Measurements from ENCODE around the gene ATXN2. TPM values are rescaled to one million over a fixed set of nuclear protein-coding genes. Genes with fewer than 3 reads are reported as not detected.
A peak's percentile ranks its signal among the peaks of the same experiment; 100 is the strongest.

Gene ATXN2
- total RNA-seq, 1 experiment from 2014 or later, result 22.7 TPM

DNA sequence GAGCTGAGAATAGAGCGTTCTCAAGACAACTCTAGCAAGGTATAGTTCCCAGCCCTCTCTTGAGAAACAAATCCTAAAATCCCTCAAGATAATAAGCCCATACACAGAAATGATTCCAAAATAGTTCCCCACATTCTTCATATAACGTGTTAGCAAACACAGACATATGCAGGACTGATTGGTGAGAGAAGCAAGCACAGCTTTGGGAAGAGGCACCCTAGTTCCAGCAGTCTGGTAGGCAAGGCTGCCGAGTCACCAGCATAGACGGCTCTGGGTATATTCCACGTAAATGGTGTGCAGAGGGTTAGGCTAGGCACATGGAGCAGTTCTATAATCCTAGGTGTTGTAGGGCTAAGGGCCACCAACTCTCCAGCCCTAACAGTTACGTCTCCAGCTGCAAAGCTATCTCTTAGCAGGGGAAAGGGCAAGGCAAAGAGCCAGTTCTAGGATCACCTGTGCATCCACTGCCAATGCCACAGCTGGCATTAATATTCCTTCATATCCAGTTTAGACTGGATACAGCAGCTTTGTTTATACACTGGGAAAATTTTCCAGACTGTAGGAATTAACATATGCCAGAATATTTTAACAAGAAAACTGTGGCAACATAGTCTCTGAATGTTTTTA lies 140.5 kb downstream of the ATXN2 start:
- no peak for DNase-seq (ENCODE audit: low spot score)
- in situ Hi-C loops (cut with HindIII; ENCODE audit: low sequenced_read_pairs), result no loop called here

DNA sequence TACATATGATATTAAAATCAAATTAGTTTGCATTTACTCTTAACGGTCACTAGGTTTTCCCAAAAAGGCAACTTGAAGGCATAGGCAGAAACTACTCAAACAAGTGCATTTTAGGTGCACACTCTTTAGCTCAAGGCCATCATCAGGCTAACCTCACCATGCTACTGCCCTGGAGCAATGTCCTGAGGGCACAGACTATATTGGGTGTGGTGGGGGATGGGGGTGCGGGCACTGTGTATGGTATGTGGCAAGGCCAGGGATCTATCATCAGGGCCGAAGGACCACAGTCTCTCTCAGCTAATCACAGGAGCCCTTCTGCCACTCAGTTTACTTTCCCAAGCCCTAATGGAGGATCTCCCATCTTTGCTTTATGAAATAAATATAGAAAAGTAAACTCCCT lies 141.5 kb downstream of the ATXN2 start:
- no peak for DNase-seq (ENCODE audit: low spot score)
- in situ Hi-C loops (cut with HindIII; ENCODE audit: low sequenced_read_pairs), result no loop called here

DNA sequence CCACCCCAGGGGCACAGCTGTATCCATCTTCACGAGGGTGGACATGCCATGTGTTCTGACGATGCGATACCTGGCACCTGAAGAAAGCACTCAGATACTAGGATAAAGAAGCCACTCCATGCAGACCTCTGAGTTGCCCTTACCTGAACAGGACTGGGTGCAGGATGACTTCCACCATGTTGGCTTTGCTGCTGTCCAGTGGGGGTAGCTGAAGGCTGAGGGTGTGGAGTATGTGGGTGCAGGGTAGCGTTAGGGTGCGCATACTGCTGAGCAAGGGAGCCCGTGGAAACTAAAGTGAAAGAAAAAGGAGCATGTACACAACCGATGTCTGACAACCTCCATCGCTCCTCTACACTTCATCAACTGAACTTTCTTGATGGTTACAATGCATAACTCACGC lies 142.0 kb downstream of the ATXN2 start:
- in situ Hi-C loops (cut with HindIII; ENCODE audit: low sequenced_read_pairs), result no loop called here
- no peak for DNase-seq (ENCODE audit: low spot score)

DNA sequence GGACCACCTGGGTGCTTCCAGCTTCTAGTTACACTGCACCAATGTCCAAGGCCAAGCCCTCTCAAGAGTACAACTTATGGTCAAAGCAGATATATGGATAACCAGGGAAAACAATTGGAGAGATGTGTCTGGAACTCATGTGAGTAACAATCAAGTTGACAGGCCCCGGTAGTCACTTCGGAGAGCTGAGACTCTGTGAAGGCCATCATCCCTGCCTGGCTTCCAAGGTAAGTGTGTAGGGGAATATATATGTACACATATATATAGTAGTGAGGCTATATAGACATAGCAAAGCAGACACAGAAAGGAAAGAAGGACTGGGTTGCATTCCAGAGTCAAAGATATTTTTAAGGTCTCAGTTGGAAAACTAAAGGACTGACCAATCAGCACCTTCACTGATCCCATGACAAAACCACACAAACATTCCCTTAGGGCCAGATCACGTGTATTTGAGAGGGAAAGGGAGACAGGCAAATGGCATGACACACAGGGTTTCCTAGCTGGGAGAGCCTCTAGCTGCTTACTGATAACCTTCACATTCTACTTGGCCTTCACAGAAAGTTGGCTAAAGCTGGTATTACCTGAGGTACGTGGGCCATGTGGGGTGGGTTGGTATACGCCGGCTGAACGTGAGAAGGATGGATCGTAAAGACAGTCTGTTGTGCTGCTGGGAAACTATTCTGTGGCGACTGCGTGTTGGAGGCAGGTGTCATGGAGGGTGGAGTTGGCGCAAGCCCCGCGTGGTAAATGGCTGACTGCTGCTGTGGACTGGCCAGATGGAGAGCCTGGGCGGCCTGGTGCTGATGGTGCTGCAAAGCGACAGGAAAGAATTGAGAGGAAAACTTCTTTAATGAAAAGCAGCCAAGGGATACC lies 143.4 kb downstream of the ATXN2 start:
- no peak for DNase-seq (ENCODE audit: low spot score)
- in situ Hi-C loops (cut with HindIII; ENCODE audit: low sequenced_read_pairs), result no loop called here

DNA sequence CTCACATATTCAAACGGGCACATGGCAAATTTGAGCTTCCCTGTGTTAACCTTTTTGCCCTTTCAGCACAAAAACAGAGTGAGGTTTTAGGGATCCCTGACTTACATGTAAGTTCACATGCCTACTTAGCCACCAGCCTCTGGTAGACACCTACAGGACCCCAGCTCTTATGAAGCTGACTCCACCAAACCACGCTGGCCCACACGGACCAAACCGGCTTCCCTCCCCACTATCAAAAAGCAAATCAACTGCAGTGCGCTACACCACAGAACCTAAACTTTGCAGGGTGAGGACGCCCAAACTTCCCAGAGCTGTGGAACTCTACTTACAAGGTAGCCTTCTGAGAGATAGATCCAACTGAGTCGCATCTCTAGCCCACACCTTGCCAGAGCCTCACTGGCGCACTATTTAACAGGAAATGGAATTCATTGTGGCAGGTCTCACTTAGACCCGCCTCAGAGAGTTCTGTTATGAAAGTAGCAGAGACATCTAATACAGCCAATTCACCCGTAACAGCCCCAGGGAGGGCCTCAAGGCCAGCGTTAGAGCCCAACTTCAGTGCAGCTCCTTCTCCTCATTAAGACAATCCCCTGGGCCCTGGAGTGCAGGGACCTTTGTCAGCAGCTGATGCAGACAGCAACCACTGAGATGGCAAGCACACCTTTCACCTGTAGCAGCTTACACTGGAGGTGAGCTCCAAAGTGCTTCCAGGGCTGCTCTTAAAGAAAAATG lies 144.2 kb downstream of the ATXN2 start:
- no peak for DNase-seq (ENCODE audit: low spot score)
- in situ Hi-C loops (cut with HindIII; ENCODE audit: low sequenced_read_pairs), result no loop called here

DNA sequence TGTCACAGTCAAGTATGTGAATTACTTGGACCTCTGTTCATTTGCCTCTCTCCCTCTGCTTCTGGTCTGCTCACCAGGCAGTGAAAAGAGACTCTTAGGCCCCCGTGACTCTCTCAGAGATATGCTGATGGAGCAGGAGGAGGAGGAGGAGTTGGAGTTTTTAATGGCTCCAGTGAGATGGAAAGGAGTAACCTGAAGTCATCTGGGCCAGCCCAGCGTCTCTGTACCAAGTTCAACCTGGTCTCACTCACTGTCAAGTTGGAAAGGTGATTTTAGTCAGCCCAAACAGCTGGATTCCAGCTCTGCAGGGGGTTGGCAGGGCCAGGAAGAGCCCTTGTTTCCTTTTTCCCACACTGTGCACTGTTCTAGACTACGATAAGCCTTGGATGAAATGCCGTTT lies 144.8 kb downstream of the ATXN2 start:
- no peak for DNase-seq (ENCODE audit: low spot score)
- in situ Hi-C loops (cut with HindIII; ENCODE audit: low sequenced_read_pairs), result no loop called here

DNA sequence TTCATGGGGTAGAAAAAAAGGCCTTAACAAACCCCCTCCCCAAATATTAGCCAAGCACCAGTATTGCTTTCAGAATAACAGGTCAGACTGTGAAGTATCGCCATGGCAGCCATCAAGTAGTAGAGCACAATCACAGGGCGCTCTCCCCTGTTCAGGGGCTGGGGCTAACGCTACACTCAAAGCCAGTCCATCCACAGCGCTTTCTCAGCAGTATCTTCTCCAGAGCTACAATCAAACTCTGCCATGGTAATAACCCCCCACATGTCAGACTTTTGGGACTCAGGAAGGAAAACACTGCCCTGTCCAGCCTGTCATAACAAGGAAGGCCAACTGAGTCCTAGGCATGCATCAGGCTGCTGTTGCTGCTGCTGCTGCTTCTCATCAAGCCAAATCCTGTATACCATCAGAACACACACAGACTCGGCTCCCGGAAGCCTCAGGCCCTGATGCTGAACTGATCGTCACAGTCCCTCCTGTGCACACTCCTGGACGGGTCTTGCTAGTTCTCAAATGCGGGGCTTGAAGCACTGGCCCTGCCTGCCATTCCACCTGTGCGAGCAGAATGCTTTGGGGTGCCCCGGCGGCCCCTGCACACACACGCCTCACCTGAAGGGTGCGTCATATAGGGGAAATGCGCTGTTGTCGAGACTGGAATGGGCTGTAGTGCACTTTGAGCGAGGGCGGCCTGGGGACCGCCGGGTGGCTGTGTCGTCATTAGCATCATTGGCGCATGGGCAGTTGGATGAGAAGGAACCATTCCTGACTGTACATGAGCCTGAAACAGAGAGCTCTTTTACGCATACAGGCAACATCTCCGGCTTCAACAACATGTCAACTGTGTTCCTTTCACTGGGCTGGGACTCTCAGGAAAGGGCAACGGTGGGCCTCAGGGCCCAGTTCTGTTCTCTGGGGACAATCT lies 145.8 kb downstream of the ATXN2 start:
- DNase-seq (ENCODE audit: low spot score), result no peak
- in situ Hi-C loops (cut with HindIII; ENCODE audit: low sequenced_read_pairs), result no loop called here

DNA sequence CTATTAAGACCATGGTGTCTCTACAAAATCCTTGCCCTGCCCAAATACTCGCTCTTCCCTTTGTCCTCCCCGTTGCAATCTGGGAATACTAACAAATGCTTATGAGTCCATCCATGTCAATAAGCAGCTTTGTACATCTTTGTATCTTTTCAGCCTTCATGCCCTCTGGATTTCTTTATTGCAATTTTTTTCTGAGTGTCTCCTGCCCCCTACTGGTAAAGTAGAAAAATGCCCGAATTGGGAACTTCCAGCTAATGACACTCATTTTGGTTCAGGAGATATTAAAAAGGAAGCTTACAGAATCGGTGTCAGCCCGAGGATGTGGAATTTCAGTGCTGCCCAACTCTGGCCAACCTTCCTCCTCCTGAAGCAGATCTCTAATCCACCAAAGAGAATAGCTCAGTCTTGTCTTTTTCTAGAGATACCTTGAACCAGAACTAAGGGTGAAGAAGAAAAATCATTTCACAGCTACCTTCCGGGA lies 147.4 kb downstream of the ATXN2 start:
- in situ Hi-C loops (cut with HindIII; ENCODE audit: low sequenced_read_pairs), result no loop called here
- DNase-seq (ENCODE audit: low spot score), result peak; percentile 73

DNA sequence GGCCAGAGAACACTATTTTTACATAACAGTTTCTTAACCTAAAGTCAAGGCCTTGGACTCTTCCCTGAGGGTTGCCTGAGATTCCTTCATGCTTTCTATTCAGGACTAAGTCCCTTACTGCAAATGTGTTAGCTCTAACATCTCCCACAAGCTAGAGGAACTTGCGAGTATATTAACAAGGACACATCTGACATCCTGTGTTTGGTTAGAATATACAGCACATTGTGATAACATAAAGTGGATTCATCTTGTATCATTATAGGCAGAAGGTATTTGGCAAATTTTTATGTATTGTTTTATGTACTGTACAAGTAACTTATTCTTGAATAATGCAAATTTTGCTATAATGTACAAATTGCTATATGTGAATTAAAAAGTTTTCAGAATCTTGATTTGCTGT lies 147.9 kb downstream of the ATXN2 start:
- in situ Hi-C loops (cut with HindIII; ENCODE audit: low sequenced_read_pairs), result no loop called here
- no peak for DNase-seq (ENCODE audit: low spot score)

DNA sequence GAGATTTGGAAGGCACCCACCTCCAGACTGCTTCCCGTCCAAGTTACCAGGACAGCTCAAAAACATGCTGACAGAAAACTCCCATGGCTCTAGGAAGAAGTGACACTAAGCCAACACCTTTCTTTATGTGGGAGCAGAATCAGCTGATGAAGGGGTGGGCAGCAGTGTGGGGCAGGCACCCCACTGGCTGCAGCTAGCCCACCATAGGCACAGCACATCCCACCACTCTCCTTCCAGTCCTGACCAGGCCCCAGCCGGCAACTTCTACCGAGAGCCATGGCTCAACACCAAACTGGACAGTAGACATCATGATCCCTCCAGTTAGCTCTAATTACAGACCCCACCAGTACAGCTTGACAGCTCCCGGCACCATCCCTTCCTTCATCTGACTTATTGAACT lies 148.4 kb downstream of the ATXN2 start:
- in situ Hi-C loops (cut with HindIII; ENCODE audit: low sequenced_read_pairs), result no loop called here
- DNase-seq (ENCODE audit: low spot score), result no peak

DNA sequence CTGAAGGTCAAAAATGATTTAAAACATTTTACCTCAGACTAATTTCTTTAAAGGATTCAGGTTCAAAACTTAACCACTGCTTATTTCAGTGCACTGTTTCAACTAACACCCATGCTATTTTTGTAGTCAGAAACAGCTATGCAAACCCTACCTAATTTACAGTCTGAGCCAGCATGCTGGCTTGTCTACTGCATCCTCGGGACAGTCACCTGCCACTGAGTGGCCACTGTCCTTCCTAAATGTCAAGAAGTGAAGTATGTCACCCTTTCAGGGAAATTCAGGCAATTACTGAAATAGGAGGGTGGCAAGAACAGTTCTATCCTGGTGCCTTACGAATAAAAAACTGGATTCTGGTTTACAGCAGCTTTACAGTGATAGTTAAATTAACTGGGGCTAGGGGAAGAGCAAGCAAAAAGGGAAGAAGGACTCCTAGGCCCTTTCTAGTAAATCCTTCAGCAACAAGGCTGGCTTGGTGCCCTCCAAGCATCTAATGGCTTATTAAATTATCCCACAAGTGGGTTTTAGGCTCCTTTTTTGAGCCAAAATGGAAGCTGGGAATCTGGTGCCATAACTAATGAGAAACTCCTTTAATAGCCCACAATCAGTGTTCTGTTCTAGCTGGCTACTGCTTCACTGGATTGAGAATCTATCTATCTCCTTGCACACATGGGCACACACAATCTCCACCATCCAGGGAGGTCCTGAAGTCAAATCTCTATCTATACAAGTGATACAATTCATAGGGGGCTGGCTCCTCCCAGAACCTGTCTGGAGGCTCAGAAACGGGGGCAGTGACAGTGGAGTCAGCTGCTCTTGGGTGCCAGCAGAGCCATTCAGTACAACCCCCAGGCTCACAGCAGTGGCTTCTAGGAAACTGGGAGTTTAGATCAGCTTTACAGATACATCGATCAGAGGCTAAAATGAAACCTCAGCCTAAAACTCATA lies 150.0 kb downstream of the ATXN2 start:
- no peak for DNase-seq (ENCODE audit: low spot score)
- in situ Hi-C loops (cut with HindIII; ENCODE audit: low sequenced_read_pairs), result no loop called here

DNA sequence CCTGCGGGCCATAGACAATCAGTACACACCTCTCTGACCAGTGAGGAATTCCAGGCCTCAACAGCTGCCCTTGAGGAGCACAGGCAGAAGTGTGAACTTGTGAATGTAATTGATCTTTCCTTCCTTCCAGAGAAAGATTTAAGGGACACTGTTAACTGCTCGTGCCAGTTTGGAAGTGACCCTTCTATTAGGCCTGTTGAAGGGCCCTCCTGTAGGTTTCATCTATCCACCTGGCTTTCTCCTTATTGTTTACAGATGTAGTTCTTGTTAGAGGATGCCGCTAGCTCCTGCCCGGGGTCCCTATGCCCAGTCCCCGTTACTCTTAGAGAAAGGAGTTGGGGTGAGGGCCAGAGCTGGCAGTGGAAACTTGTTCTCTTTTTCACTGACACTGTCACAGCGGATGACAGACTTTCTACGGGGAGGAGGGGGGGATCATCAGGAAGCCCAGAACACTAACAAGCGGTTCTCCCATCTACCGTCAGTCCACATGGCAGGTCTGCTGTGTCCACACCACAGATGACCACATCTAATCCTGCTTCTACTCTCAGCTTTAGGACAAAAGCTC lies 150.8 kb downstream of the ATXN2 start:
- in situ Hi-C loops (cut with HindIII; ENCODE audit: low sequenced_read_pairs), result no loop called here
- no peak for DNase-seq (ENCODE audit: low spot score)

DNA sequence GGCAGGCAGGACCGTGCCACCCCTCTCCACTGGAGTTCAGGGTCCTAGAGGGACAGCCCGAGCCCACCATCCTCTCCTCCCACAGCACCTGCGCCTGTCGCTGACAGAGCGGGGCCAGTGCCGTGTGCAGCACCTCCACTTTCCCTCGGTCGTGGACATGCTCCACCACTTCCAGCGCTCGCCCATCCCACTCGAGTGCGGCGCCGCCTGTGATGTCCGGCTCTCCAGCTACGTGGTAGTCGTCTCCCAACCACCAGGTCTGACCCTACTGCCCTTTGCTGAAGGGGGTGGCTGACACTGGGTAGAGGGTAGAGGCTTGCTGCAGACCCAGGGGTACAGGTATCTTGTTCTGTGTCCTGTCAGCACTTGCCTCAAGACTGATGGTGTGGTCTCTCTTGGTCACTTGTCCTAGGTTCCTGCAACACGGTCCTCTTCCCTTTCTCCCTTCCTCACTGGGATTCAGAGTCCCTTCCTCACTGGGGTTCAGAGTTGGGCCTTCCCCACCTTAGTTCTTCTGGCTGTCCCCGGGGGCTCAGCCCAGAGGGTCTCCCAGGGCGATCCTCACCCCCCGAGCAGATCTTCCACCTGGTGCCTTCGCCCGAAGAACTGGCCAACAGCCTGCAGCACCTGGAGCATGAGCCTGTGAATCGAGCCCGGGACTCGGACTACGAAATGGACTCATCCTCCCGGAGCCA lies 151.4 kb downstream of the ATXN2 start:
- in situ Hi-C loops (cut with HindIII; ENCODE audit: low sequenced_read_pairs), result no loop called here
- DNase-seq (ENCODE audit: low spot score), result no peak

DNA sequence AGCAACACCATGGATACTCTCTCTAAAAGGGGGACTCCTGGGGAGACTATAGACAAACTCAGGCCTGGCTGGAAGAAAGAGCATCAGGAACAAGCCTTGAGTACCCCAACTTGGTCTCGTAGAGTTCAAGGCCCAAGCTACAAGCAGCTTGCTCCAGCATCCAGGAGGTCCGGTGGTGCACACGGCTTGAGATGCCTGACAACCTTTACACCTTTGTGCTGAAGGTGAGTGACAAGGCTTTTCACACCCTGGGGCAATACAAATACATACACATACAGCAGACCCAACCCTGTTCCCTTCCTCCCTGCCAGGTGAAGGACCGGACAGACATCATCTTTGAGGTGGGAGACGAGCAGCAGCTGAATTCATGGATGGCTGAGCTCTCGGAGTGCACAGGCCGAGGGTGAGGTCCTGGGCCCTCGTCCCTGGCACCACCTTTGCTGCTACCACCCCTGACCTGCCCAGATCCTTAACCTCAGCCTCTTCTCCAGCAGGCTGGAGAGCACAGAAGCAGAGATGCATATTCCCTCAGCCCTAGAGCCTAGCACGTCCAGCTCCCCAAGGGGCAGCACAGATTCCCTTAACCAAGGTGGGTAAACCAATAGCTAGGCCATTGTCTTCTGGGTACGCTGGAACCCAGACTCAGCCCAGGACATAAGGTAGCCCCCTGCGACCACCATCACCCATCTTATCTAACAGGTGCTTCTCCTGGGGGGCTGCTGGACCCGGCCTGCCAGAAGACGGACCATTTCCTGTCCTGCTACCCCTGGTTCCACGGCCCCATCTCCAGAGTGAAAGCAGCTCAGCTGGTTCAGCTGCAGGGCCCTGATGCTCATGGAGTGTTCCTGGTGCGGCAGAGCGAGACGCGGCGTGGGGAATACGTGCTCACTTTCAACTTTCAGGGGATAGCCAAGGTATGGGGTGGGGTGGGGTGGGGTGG lies 152.2 kb downstream of the ATXN2 start:
- in situ Hi-C loops (cut with HindIII; ENCODE audit: low sequenced_read_pairs), result no loop called here
- no peak for DNase-seq (ENCODE audit: low spot score)

DNA sequence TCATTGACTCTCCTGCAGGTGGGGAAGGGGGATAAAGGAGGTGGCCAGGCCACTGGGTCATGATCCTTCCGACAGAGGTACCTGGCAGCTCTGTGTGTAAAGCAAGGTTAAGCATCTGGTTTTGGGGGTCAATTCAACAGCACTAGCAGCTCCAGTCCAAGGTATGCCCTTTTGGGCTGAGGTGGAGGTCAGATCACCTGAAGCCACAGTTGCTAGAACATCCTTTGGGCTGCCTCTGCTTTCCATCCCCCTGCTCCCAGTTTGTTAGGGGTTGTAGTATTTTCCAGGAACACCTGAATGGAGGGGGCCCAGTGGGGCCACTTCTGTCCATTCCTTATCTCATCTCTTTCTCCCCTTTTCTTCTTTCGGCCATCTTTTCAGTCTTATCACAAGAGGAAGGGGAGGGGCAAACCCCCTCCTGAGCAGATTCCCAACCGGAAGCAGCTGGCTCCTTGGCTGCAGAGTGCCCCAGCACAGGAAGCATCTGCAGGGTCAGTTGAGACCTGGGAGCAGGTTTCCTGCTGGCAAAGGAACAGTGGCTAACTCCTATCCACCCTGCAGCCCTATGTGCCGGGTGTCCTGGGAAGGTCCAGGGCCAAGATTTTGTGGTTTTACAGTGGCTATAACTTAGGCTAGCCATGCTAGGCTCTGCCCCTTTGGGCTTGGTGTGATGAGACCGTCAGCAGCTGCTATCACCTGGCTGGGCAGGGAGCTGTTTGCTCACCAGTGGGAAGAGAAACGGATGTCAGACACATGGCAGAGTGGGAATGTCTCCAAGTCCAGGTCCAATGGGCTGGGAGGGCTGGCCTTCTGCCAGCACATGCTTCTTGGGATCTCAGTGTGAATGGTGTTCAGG lies 153.2 kb downstream of the ATXN2 start:
- peak; percentile 79 for DNase-seq (ENCODE audit: low spot score)
- in situ Hi-C loops (cut with HindIII; ENCODE audit: low sequenced_read_pairs), result no loop called here

Data from G401 (cell line).